HCT116 (cell line): Measurements from ENCODE around the gene TAP1. TPM values are rescaled to one million over a fixed set of nuclear protein-coding genes. Genes with fewer than 3 reads are reported as not detected.

Source experiments
- ATAC-seq: fragments of 200-7000 bp; cut with Tn5 transposase; 2 replicates; pipeline ENCODE4 v1.9.1; 2020; ENCODE audit warnings: mild to moderate bottlenecking, moderate library complexity
- BruUV-seq: library from RNA; stranded (reverse); fragments of 400-500 nt; replicated peaks from 2 replicates; lab custom pipeline; 2021; lab: Mats Ljungman, UMichigan
- CTCF ChIA-PET: fragments of 300-600 bp; sonication (Branson Sonifier 250); formaldehyde crosslinking; loops from one replicate; lab custom pipeline; 2021; ENCODE audit warnings: antibody characterized with exemption; lab: Charles Lee
- POLR2A ChIA-PET: fragments of 300-600, 350-600 bp; sonication (Branson Sonifier 250); formaldehyde crosslinking; loops from one replicate; lab custom pipeline; 2021; ENCODE audit warnings: antibody characterized with exemption; lab: Charles Lee
- RAD21 ChIA-PET, 2 experiments: fragments of 300-600 bp; sonication (Branson Sonifier 250); formaldehyde crosslinking; loops; one replicate each; lab custom pipeline; 2023; ENCODE audit warnings: low total read pairs in 2 of 2; ENCODE audit not compliant: uncharacterized antibody in 2 of 2, unreplicated experiment in 2 of 2, low non-redundant PET in 1 of 2; lab: Charles Lee
- DNase-seq: peaks from one replicate; pipeline ENCODE4 v3.0.0-alpha.2; 2010; ENCODE audit warnings: low read depth, low spot score
- H2AFZ ChIP-seq: fragments of 200-600 bp; shearing (Covaris generic), sonication (generic); 2 replicates; pipeline ENCODE4 v1.6.1; 2017; ENCODE audit warnings: low read depth, mixed run types, mixed read lengths, antibody characterized with exemption, low read length; ENCODE audit not compliant: poor library complexity, severe bottlenecking
- H3K27ac ChIP-seq: 2 replicates; pipeline ENCODE4 v1.5.1; 2012; ENCODE audit warnings: low read depth, low read length
- H3K27me3 ChIP-seq: fragments of 200-600 bp; sonication (generic); 2 replicates; pipeline ENCODE4 v1.6.1; 2016; ENCODE audit warnings: mixed run types, low read length, mixed read lengths; ENCODE audit not compliant: insufficient read depth
- H3K36me3 ChIP-seq, 2 experiments: fragments of 200-500 bp in 1 of 2; fragments of 200-600 bp in 1 of 2; sonication (Bioruptor generic) in 1 of 2; sonication (generic) in 1 of 2; 2 replicates each; pipeline versions ENCODE4 v1.5.1 to v1.6.1; 2014 to 2016; ENCODE audit warnings: low read length in 2 of 2, inconsistent platforms in 1 of 2, mixed read lengths in 1 of 2, mixed run types in 1 of 2; ENCODE audit not compliant: insufficient read depth in 2 of 2, control insufficient read depth in 1 of 2
- H3K4me1 ChIP-seq, 2 experiments: fragments of 200-600 bp in 1 of 2; sonication (generic) in 1 of 2; 2 replicates each; pipeline versions ENCODE4 v1.5.1 to v1.6.1; 2012 to 2017; ENCODE audit warnings: low read length in 2 of 2, inconsistent platforms in 1 of 2, mild to moderate bottlenecking in 1 of 2, mixed read lengths in 1 of 2, mixed run types in 1 of 2, moderate library complexity in 1 of 2; ENCODE audit not compliant: insufficient read depth in 2 of 2, control insufficient read depth in 1 of 2
- H3K4me2 ChIP-seq: fragments of 200-600 bp; sonication (generic); 2 replicates; pipeline ENCODE4 v1.6.1; 2017; ENCODE audit warnings: mixed run types, low read length, mixed read lengths
- H3K4me3 ChIP-seq, 2 experiments: fragments of 200-600 bp in 1 of 2; sonication (generic) in 1 of 2; replicated peaks in 1 of 2; 2 replicates each; pipeline ENCODE4 v1.5.1; 2011 to 2016; ENCODE audit warnings: low read length in 2 of 2, control low read depth in 1 of 2, low read depth in 1 of 2, mild to moderate bottlenecking in 1 of 2, mixed read lengths in 1 of 2, mixed run types in 1 of 2
- H3K79me2 ChIP-seq: fragments of 200-600 bp; sonication (generic); 2 replicates; pipeline ENCODE4 v1.6.1; 2017; ENCODE audit warnings: mild to moderate bottlenecking, mixed run types, low read length, moderate library complexity, mixed read lengths; ENCODE audit not compliant: insufficient read depth
- H3K9ac ChIP-seq: fragments of 200-600 bp; sonication (generic); 2 replicates; pipeline ENCODE4 v1.6.1; 2016; ENCODE audit warnings: low read length, mixed read lengths
- H3K9me2 ChIP-seq: fragments of 200-600 bp; sonication (generic), shearing (Covaris generic); 2 replicates; pipeline ENCODE4 v1.6.1; 2017; ENCODE audit warnings: mixed run types, mild to moderate bottlenecking, moderate library complexity; ENCODE audit not compliant: insufficient read depth
- H3K9me3 ChIP-seq, 2 experiments: fragments of 200-500 bp in 1 of 2; fragments of 200-600 bp in 1 of 2; sonication (Bioruptor generic) in 1 of 2; sonication (generic) in 1 of 2; 2 replicates each; pipeline ENCODE4 v1.6.1; 2014 to 2017; ENCODE audit warnings: low read length in 2 of 2, mixed read lengths in 2 of 2, inconsistent platforms in 1 of 2, low read depth in 1 of 2, mild to moderate bottlenecking in 1 of 2, mixed run types in 1 of 2, moderate library complexity in 1 of 2; ENCODE audit not compliant: control insufficient read depth in 1 of 2, insufficient read depth in 1 of 2
- H4K20me1 ChIP-seq: fragments of 200-600 bp; sonication (generic), shearing (Covaris generic); 2 replicates; pipeline ENCODE4 v1.6.1; 2017; ENCODE audit warnings: mixed run types, mild to moderate bottlenecking, moderate library complexity; ENCODE audit not compliant: insufficient read depth
- CBX3 ChIP-seq: IDR thresholded peaks from 2 replicates; pipeline ENCODE4 v1.6.1; 2012; ENCODE audit warnings: low read depth
- CEBPB ChIP-seq: IDR thresholded peaks from 2 replicates; pipeline ENCODE4 v1.6.1; 2012; ENCODE audit warnings: low read depth
- ELF1 ChIP-seq: IDR thresholded peaks from 2 replicates; pipeline ENCODE4 v1.6.1; 2012; ENCODE audit warnings: low read depth, borderline replicate concordance
- EZH2phosphoT487 ChIP-seq: fragments of 200-600 bp; IDR thresholded peaks from 2 replicates; pipeline ENCODE4 v1.6.1; 2018; ENCODE audit warnings: antibody characterized with exemption, borderline replicate concordance
- POLR2A ChIP-seq: IDR thresholded peaks from 2 replicates; pipeline ENCODE4 v1.7.0; 2011; ENCODE audit warnings: borderline replicate concordance; ENCODE audit not compliant: insufficient read depth, insufficient read length; ENCODE audit errors: extremely low read depth
- POLR2AphosphoS5 ChIP-seq: IDR thresholded peaks from 2 replicates; pipeline ENCODE4 v1.6.1; 2011; ENCODE audit warnings: mild to moderate bottlenecking, low read depth, low read length, moderate library complexity
- SP1 ChIP-seq: IDR thresholded peaks from 2 replicates; pipeline ENCODE4 v1.6.1; 2012; ENCODE audit warnings: low read depth
- SRF ChIP-seq: IDR thresholded peaks from 2 replicates; pipeline ENCODE4 v1.6.1; 2012; ENCODE audit warnings: low read depth
- YY1 ChIP-seq: IDR thresholded peaks from 2 replicates; pipeline ENCODE4 v1.6.1; 2011; ENCODE audit warnings: low read length, low read depth, moderate library complexity, mild to moderate bottlenecking; ENCODE audit not compliant: insufficient replicate concordance; ENCODE audit errors: extremely low read depth
- intact Hi-C: fragments of 100-400 bp; cut with micrococcal nuclease; formaldehyde crosslinking; loops from 2 replicates; pipeline ENCODE4 v1.10.0; 2022
- total RNA-seq: library from RNA; stranded (reverse); gene quantifications from one replicate; pipeline ENCODE4 v1.2.1, GENCODE V29; 2021; ENCODE audit not compliant: unreplicated experiment
- TF ChIP-seq, protein P1 (sequence below): IDR thresholded peaks from 2 replicates; pipeline ENCODE4 v1.6.1; 2011; ENCODE audit warnings: mild to moderate bottlenecking, low read length, moderate library complexity; ENCODE audit not compliant: insufficient replicate concordance; ENCODE audit errors: extremely low read depth
- TF ChIP-seq, protein P2 (sequence below): IDR thresholded peaks from 2 replicates; pipeline ENCODE4 v1.6.1; 2012
- TF ChIP-seq, protein P3 (sequence below): IDR thresholded peaks from 2 replicates; pipeline ENCODE4 v1.6.1; 2012; ENCODE audit warnings: low read depth
- TF ChIP-seq, protein P4 (sequence below), 3 experiments: fragments of 200-600 bp in 1 of 3; sonication (generic) in 1 of 3; IDR thresholded peaks in 2 of 3; conservative IDR thresholded peaks in 1 of 3; 2 replicates each; pipeline ENCODE4 v1.5.1; 2012 to 2017; ENCODE audit warnings: low read depth in 2 of 3, low read length in 2 of 3, antibody characterized with exemption in 1 of 3, borderline replicate concordance in 1 of 3, control low read depth in 1 of 3, mild to moderate bottlenecking in 1 of 3, mixed read lengths in 1 of 3, mixed run types in 1 of 3, moderate library complexity in 1 of 3; ENCODE audit not compliant: insufficient read depth in 1 of 3

Gene TAP1
- total RNA-seq, 1 experiment from 2014 or later = 32.2 TPM

DNA sequence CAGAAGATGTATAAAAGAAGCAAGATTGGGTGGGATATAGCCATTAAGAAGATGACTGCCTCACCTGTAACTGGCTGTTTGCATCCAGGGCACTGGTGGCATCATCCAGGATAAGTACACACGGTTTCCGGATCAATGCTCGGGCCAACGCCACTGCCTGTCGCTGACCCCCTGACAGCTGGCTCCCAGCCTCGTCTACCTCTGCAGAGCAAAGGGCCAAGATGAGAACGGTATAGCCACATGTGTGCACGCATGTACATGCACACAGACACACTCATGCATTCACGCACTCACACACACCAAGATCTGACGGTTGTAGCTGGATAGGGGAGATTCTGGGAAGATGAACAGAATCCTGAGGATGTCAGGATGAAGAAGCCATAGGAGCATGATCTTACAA is 6.5 kb downstream of the TAP1 start:
- H3K4me3 ChIP-seq = no peak overlapping the region
- H2AFZ ChIP-seq = no peak overlapping the region
- no peak overlapping the region for H3K4me2 ChIP-seq
- H3K79me2 ChIP-seq = no peaks in the 10 kb centered on the region
- no peaks in the 10 kb centered on the region for H3K9me3 ChIP-seq
- intact Hi-C loops = no loop called here
- ChIA-PET POLR2A (no interaction called here), RAD21 (no interaction called here), CTCF (no interaction called here)
- no peaks in the 10 kb centered on the region for H3K9me2 ChIP-seq
- no peak for ATAC-seq
- BruUV-seq = no TSS peak
- DNase-seq = no peak
- H3K36me3 ChIP-seq = no peaks in the 10 kb centered on the region; a peak in 1 of 4 replicates
- peaks cover 8 to 15% of the 10 kb centered on the region in 2 experiments; a peak in 3 of 4 replicates for H3K4me1 ChIP-seq
- H3K9ac ChIP-seq = no peak overlapping the region
- H3K27ac ChIP-seq = no peak overlapping the region
- no peaks in the 10 kb centered on the region for H3K27me3 ChIP-seq
- H4K20me1 ChIP-seq = no peaks in the 10 kb centered on the region
- TF ChIP-seq, protein P1, sequence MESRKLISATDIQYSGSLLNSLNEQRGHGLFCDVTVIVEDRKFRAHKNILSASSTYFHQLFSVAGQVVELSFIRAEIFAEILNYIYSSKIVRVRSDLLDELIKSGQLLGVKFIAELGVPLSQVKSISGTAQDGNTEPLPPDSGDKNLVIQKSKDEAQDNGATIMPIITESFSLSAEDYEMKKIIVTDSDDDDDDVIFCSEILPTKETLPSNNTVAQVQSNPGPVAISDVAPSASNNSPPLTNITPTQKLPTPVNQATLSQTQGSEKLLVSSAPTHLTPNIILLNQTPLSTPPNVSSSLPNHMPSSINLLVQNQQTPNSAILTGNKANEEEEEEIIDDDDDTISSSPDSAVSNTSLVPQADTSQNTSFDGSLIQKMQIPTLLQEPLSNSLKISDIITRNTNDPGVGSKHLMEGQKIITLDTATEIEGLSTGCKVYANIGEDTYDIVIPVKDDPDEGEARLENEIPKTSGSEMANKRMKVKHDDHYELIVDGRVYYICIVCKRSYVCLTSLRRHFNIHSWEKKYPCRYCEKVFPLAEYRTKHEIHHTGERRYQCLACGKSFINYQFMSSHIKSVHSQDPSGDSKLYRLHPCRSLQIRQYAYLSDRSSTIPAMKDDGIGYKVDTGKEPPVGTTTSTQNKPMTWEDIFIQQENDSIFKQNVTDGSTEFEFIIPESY = no peak
- TF ChIP-seq YY1 (no peak), ELF1 (no peak), SRF (no peak), EZH2phosphoT487 (no peak), POLR2A (no peak), CBX3 (no peak), CEBPB (no peak), SP1 (no peak), POLR2AphosphoS5 (no peak)
- TF ChIP-seq, protein P2, sequence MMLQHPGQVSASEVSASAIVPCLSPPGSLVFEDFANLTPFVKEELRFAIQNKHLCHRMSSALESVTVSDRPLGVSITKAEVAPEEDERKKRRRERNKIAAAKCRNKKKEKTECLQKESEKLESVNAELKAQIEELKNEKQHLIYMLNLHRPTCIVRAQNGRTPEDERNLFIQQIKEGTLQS = no peak
- TF ChIP-seq, protein P3, sequence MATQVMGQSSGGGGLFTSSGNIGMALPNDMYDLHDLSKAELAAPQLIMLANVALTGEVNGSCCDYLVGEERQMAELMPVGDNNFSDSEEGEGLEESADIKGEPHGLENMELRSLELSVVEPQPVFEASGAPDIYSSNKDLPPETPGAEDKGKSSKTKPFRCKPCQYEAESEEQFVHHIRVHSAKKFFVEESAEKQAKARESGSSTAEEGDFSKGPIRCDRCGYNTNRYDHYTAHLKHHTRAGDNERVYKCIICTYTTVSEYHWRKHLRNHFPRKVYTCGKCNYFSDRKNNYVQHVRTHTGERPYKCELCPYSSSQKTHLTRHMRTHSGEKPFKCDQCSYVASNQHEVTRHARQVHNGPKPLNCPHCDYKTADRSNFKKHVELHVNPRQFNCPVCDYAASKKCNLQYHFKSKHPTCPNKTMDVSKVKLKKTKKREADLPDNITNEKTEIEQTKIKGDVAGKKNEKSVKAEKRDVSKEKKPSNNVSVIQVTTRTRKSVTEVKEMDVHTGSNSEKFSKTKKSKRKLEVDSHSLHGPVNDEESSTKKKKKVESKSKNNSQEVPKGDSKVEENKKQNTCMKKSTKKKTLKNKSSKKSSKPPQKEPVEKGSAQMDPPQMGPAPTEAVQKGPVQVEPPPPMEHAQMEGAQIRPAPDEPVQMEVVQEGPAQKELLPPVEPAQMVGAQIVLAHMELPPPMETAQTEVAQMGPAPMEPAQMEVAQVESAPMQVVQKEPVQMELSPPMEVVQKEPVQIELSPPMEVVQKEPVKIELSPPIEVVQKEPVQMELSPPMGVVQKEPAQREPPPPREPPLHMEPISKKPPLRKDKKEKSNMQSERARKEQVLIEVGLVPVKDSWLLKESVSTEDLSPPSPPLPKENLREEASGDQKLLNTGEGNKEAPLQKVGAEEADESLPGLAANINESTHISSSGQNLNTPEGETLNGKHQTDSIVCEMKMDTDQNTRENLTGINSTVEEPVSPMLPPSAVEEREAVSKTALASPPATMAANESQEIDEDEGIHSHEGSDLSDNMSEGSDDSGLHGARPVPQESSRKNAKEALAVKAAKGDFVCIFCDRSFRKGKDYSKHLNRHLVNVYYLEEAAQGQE = no peak
- TF ChIP-seq, protein P4, sequence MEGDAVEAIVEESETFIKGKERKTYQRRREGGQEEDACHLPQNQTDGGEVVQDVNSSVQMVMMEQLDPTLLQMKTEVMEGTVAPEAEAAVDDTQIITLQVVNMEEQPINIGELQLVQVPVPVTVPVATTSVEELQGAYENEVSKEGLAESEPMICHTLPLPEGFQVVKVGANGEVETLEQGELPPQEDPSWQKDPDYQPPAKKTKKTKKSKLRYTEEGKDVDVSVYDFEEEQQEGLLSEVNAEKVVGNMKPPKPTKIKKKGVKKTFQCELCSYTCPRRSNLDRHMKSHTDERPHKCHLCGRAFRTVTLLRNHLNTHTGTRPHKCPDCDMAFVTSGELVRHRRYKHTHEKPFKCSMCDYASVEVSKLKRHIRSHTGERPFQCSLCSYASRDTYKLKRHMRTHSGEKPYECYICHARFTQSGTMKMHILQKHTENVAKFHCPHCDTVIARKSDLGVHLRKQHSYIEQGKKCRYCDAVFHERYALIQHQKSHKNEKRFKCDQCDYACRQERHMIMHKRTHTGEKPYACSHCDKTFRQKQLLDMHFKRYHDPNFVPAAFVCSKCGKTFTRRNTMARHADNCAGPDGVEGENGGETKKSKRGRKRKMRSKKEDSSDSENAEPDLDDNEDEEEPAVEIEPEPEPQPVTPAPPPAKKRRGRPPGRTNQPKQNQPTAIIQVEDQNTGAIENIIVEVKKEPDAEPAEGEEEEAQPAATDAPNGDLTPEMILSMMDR (IDR thresholded peaks at IDR 0.05 in 2 of 3, conservative IDR thresholded peaks at IDR 0.05 in 1 of 3; ENCODE audit: borderline replicate concordance in 1 of 3, insufficient read depth in 1 of 3, low read depth in 2 of 3, low read length in 2 of 3) = no peak
